Central memory CD8-positive, alpha-beta T cell (primary cell): ENCODE results near the gene CYGB.
"Not testable (repeated sequence)": the region's sequence is repeated elsewhere in the genome, so short reads cannot be mapped to it uniquely, and the experiment has no call there.

Experiments
- ATAC-seq: fragments of 150-1000 bp; cut with Tn5 transposase; replicated peaks from 2 replicates; pipeline ENCODE4 v1.10.0; 2022; ENCODE audit warnings: mild to moderate bottlenecking, moderate FRiP score, moderate number of reproducible peaks; ENCODE audit not compliant: poor library complexity, severe bottlenecking; ENCODE audit errors: extremely low read depth
- DNase-seq, 2 donors: peaks; one replicate each; pipeline ENCODE4 v3.0.0; 2021; ENCODE audit warnings: low spot score in 2 of 2
- H3K27ac Mint-ChIP-seq: one replicate; pipeline ENCODE4 v1.8.0; 2022; ENCODE audit warnings: low read depth, mild to moderate bottlenecking, moderate library complexity, mixed read lengths
- H3K27me3 Mint-ChIP-seq: one replicate; pipeline ENCODE4 v1.8.0; 2022; ENCODE audit warnings: mixed read lengths
- H3K36me3 Mint-ChIP-seq: one replicate; pipeline ENCODE4 v1.8.0; 2022; ENCODE audit warnings: mild to moderate bottlenecking, moderate library complexity, mixed read lengths; ENCODE audit not compliant: insufficient read depth
- H3K4me1 Mint-ChIP-seq: one replicate; pipeline ENCODE4 v1.8.0; 2022; ENCODE audit warnings: mixed read lengths
- H3K4me3 Mint-ChIP-seq: one replicate; pipeline ENCODE4 v1.8.0; 2022; ENCODE audit warnings: mild to moderate bottlenecking, moderate library complexity, mixed read lengths
- H3K9me3 Mint-ChIP-seq: one replicate; pipeline ENCODE4 v1.8.0; 2022; ENCODE audit warnings: mixed read lengths

Gene CYGB

DNA sequence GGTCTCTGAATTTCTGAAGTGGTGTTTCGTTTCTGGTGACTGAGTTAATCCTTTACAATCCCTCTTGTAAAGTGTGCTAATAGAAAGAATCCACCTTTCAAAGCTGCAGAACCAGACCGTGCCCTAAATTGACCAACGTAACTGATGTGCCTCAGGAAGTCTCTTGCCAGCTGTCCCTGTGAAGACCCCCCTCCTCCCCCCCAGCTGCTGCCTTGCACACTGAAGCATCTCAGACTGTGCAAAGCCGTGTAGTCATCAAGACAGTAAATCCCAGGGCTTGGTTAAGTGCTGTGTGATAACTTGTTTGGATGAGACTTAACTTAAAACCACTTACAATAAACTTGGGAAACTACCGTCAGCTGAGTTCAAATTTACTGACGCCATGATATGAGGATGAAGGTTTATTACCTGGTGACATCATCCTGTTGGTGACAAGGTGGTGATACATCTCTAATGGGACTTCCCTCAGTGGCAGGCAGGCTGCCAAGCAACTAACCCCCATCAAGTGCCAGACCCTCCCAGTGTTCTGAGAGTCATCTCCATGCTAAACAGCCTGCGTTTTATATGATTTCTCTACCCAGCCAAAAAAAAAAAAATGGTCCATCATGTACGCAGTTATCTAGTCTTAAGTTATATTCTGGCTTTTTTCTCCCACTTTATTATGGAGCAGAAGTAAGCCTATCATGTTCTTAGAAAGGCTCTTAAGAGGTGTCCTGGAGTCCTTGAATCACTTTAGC is 27.6 kb upstream of the CYGB start:
- not testable (repeated sequence) for H3K4me3 Mint-ChIP-seq, H3K27me3 Mint-ChIP-seq, DNase-seq, H3K9me3 Mint-ChIP-seq, ATAC-seq
- H3K36me3 Mint-ChIP-seq, result peaks cover 53% of the 10 kb centered on the region
- H3K4me1 Mint-ChIP-seq, result peaks cover 63% of the 10 kb centered on the region
- peak overlapping the region; percentile 77 for H3K27ac Mint-ChIP-seq

DNA sequence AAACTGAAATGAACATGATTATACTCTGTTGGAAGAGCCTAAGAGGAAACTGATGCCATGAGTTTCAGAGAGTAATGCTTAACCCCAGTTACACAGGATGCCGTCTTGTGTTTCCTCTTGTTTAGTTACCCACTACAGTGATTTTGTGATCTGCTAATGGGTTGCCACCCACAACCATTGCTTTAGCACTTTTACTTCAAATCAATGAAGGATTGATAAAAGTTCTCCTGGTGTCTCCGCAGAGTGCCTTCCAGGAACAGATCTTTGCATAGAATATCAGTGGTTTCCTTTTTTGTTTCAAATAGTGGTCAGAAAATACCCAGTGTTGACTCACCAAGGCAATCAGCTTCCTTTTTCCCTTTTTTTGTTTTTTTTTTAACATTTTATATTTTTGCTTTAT is 25.9 kb upstream of the CYGB start:
- Mint-ChIP-seq H3K4me3 (peak overlapping the region; percentile 62), H3K27ac (peak overlapping the region; percentile 87), H3K36me3 (peaks cover 53% of the 10 kb centered on the region), H3K4me1 (peaks cover 71% of the 10 kb centered on the region)
- not testable (repeated sequence) for ATAC-seq, H3K9me3 Mint-ChIP-seq, H3K27me3 Mint-ChIP-seq, DNase-seq

DNA sequence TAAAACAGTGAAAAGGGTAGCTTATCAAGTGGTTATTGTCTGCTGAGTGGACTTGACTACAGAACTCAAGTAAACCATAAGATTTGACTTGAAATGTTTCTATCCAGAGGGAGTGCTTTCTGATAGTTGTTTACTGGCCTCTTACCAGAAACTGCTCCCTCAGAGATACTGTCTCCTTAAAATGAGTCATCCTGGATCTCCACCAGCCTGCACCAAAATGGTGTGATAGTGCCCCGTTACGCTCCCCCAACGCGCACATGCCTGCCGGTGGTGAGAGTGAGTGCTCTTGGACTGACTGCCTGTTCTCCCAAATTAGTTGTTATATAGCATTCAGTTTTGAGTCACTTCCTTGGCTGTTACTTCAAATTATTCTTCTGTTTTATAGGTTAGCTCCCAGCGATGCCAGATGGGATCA is 25.2 kb upstream of the CYGB start:
- Mint-ChIP-seq H3K4me1 (peaks cover 71% of the 10 kb centered on the region), H3K27ac (peak overlapping the region; percentile 87), H3K4me3 (peak overlapping the region; percentile 62), H3K36me3 (peaks cover 57% of the 10 kb centered on the region), H3K9me3 (no peaks in the 10 kb centered on the region), H3K27me3 (no peaks in the 10 kb centered on the region)
- DNase-seq (no peak), ATAC-seq (no peak)

DNA sequence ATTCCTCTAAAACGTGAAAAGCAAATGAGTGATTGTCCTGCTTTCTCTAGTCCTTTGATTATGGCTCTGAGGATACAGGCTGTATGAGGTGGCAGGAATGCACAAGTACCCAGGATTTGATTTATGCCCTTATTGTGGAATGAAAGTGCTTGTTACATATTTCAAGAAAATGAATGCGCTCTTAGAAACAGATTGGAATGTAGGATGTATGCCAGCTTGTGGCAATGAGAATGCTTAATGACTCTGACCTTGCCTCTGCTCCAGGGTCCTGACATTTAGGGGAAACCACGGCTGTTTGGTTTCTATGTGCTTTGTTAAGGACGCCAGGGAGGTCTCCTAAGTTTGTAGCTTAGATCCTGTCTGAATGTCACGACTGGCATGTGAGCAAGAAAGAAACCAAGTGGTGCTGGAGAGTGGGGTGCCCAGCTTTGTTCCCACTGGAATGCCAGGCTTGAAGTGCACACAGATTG is 24.3 kb upstream of the CYGB start:
- ATAC-seq (no peak), DNase-seq (no peak)
- H3K27me3 Mint-ChIP-seq, result no peaks in the 10 kb centered on the region

GRCh38 chr17:76561332-76561731 is 23.8 kb upstream of the CYGB start:
- Mint-ChIP-seq H3K36me3 (peaks cover 64% of the 10 kb centered on the region), H3K27ac (peak overlapping the region; percentile 100), H3K4me3 (peak overlapping the region; percentile 98), H3K9me3 (no peaks in the 10 kb centered on the region), H3K27me3 (no peaks in the 10 kb centered on the region), H3K4me1 (peaks cover 72% of the 10 kb centered on the region)
- DNase-seq (peak in 1 of 2 donors; percentile 63), ATAC-seq (peak; percentile 55)

More for the DNA sequence above, 24.3 kb upstream of the CYGB start:
- Mint-ChIP-seq H3K27ac (peak overlapping the region; percentile 100), H3K36me3 (peaks cover 66% of the 10 kb centered on the region), H3K9me3 (no peaks in the 10 kb centered on the region), H3K4me3 (peak overlapping the region; percentile 98), H3K4me1 (peaks cover 71% of the 10 kb centered on the region)

GRCh38 chr17:76560877-76561221 is 23.3 kb upstream of the CYGB start:
- Mint-ChIP-seq H3K4me3 (peak overlapping the region; percentile 98), H3K27me3 (no peaks in the 10 kb centered on the region), H3K4me1 (peaks cover 69% of the 10 kb centered on the region), H3K9me3 (no peaks in the 10 kb centered on the region), H3K36me3 (peaks cover 59% of the 10 kb centered on the region), H3K27ac (peak overlapping the region; percentile 100)
- ATAC-seq (no peak), DNase-seq (no peak)

DNA sequence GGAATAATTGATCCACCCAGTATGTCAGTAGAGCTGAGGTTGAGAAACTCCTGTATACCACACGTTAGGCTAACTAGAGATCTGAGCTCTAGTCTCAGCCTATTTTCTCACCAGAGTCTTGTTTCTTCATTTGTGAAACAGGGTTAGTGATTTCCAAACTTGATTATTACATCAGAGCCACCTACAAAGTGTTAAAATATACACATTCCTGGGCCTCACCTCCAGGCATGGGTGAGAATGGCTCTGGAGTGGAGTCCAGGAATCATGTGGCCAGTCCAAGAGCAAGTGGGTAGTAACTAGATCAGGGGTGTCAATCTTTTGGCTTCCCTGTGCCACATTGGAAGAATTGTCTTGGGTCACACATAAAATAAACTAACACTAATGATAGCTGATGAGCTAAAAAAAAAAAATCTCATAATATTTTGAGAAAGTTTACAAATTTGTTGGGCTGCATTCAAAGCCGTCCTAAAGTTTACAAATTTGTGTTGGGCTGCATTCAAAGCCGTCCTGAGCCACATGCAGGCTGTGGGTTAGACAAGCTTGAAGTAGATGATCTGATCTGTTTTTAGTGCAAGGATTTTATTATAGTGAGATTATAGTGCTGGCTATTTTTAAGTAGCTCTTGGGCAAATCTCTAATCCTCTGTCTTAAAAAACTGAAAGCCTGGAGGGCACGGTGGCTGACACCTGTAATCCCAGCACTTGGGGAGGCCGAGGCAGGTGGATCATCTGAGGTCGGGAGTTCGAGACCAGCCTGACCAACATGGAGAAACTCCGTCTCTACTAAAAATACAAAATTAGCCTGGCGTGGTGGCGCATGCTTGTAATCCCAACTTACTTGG is 22.7 kb upstream of the CYGB start:
- ATAC-seq (no peak), DNase-seq (no peak)
- Mint-ChIP-seq H3K4me1 (peaks cover 67% of the 10 kb centered on the region), H3K27me3 (no peaks in the 10 kb centered on the region), H3K4me3 (peak overlapping the region; percentile 98), H3K36me3 (peaks cover 53% of the 10 kb centered on the region), H3K9me3 (no peaks in the 10 kb centered on the region), H3K27ac (peak overlapping the region; percentile 100)

GRCh38 chr17:76559460-76559859 is 22.0 kb upstream of the CYGB start:
- H3K9me3 Mint-ChIP-seq, H3K27me3 Mint-ChIP-seq, ATAC-seq, DNase-seq: not testable (repeated sequence)
- Mint-ChIP-seq H3K4me3 (peak overlapping the region; percentile 98), H3K36me3 (peaks cover 45% of the 10 kb centered on the region), H3K4me1 (peaks cover 70% of the 10 kb centered on the region), H3K27ac (peak overlapping the region; percentile 100)

- H3K4me3 Mint-ChIP-seq, result peak overlapping the region; percentile 98
- ATAC-seq (no peak), DNase-seq (no peak)
- H3K4me1 Mint-ChIP-seq, result peaks cover 72% of the 10 kb centered on the region
- peak overlapping the region; percentile 100 for H3K27ac Mint-ChIP-seq
- peaks cover 40% of the 10 kb centered on the region for H3K36me3 Mint-ChIP-seq
- no peaks in the 10 kb centered on the region for H3K27me3 Mint-ChIP-seq
- H3K9me3 Mint-ChIP-seq, result no peaks in the 10 kb centered on the region
These were observed 20.9 kb upstream of the CYGB start for GRCh38 chr17:76558198-76559095.

GRCh38 chr17:76557368-76558197 is 20.1 kb upstream of the CYGB start:
- H3K36me3 Mint-ChIP-seq, result peaks cover 32% of the 10 kb centered on the region
- H3K9me3 Mint-ChIP-seq, result no peaks in the 10 kb centered on the region
- peak overlapping the region; percentile 98 for H3K4me3 Mint-ChIP-seq
- H3K4me1 Mint-ChIP-seq, result peaks cover 66% of the 10 kb centered on the region
- peak; percentile 88 to 92 for DNase-seq
- peak overlapping the region; percentile 100 for H3K27ac Mint-ChIP-seq
- H3K27me3 Mint-ChIP-seq, result no peaks in the 10 kb centered on the region
- peak; percentile 71 for ATAC-seq

DNA sequence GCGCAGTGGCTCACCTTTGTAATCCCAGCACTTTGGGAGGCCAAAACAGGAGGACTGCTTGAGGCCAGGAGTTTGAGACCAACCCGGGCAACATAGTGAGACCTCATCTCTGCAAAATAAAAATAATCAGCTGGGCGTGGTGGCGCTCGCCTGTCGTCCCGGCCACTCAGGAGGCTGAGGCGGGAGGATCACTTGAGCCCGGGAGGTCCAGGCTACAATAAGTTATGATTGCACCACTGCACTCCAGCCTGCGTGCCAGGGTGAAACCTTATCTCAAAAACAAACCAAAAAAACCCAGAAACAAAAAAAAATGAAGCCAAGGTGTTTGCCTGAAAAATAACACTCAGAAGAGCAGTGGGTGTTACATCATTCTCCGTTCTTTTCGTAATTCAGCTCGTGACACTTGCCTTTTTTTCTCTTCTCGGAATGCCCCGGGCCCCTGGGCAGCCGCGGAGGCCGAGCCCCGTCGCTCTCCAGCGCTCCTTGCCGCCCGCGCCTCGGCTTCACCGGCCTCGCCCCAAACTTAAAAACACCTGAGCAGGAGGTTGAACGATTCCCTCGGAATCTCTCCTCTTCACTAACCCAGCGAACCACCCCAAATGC is 19.4 kb upstream of the CYGB start:
- DNase-seq, result no peak
- Mint-ChIP-seq H3K4me1 (peaks cover 63% of the 10 kb centered on the region), H3K27ac (peak overlapping the region; percentile 100), H3K9me3 (no peaks in the 10 kb centered on the region), H3K36me3 (peaks cover 30% of the 10 kb centered on the region), H3K4me3 (peak overlapping the region; percentile 98), H3K27me3 (no peaks in the 10 kb centered on the region)
- ATAC-seq, result peak; percentile 21
